Spleen (tissue), 7 donors: ENCODE data around the gene SIAH1.

Source experiments
- CTCF ChIP-seq, 11 experiments: fragments of 200-600 bp in 7 of 11; fragments of 450-650 bp in 4 of 11; sonication (generic) in 4 of 11; IDR thresholded peaks in 8 of 11; conservative IDR thresholded peaks in 3 of 11; 1 replicate in 7 of 11; 2 replicates in 4 of 11; pipeline versions ENCODE4 v1.4.0 to v1.8.0; 2016 to 2021; ENCODE audit warnings: antibody characterized with exemption in 11 of 11, inconsistent platforms in 4 of 11, mild to moderate bottlenecking in 1 of 11
- POLR2A ChIP-seq, 3 donors: fragments of 450-650 bp; IDR thresholded peaks; one replicate each; pipeline ENCODE4 v1.5.1; 2017; ENCODE audit warnings: antibody characterized with exemption in 3 of 3, mild to moderate bottlenecking in 1 of 3
- POLR2AphosphoS5 ChIP-seq, 3 donors: sonication (generic); formaldehyde crosslinking; IDR thresholded peaks; one replicate each; pipeline ENCODE4 v1.5.1; 2017; ENCODE audit warnings: antibody characterized with exemption in 3 of 3
- donor health status: DM: no; HTN: no; CAD: no; lungs with moderate emphysema.
- donor health status: DM: no; HTN: no; CAD: no.
- donor health status: DM: no; HTN: no; CAD: no.

GRCh38 chr16:48434653-48435317 lies 49.6 kb upstream of the SIAH1 start:
- TF ChIP-seq POLR2AphosphoS5 (IDR thresholded peaks at IDR 0.05) (peak in 1 of 3 donors; percentile 42), CTCF (IDR thresholded peaks at IDR 0.05 in 8 of 11, conservative IDR thresholded peaks at IDR 0.05 in 3 of 11) (no peak), POLR2A (IDR thresholded peaks at IDR 0.05) (no peak)
